WTC11 (cell line): ENCODE measurements around the gene LGR4. TPM values are rescaled to one million over a fixed set of nuclear protein-coding genes. Genes with fewer than 3 reads are reported as not detected.

Experiments
- ATAC-seq: fragments of 200-7000 bp; cut with Tn5 transposase; 2 replicates; pipeline ENCODE4 v1.10.0; 2021; ENCODE audit warnings: mild to moderate bottlenecking, moderate library complexity
- CTCF ChIA-PET: fragments of 300-600 bp; sonication (Branson Sonifier 250); formaldehyde crosslinking; loops from one replicate; lab custom pipeline; 2021; ENCODE audit warnings: antibody characterized with exemption; lab: Charles Lee
- POLR2A ChIA-PET: fragments of 350-600 bp; sonication (Branson Sonifier 250); formaldehyde crosslinking; loops from one replicate; lab custom pipeline; 2021; ENCODE audit warnings: antibody characterized with exemption; lab: Charles Lee
- DNase-seq: peaks from one replicate; pipeline ENCODE4 v3.0.0; 2021; ENCODE audit warnings: low spot score
- H3K27ac Mint-ChIP-seq: 2 replicates; pipeline ENCODE4 v1.8.0; 2021; ENCODE audit warnings: mixed read lengths
- H3K27me3 Mint-ChIP-seq: 2 replicates; pipeline ENCODE4 v1.8.0; 2021; ENCODE audit warnings: low read depth, mild to moderate bottlenecking, moderate library complexity, mixed read lengths
- H3K36me3 Mint-ChIP-seq: 2 replicates; pipeline ENCODE4 v1.8.0; 2021; ENCODE audit warnings: mixed read lengths
- H3K4me1 Mint-ChIP-seq: 2 replicates; pipeline ENCODE4 v1.8.0; 2022; ENCODE audit warnings: mixed read lengths
- H3K4me3 Mint-ChIP-seq: 2 replicates; pipeline ENCODE4 v1.8.0; 2021; ENCODE audit warnings: mild to moderate bottlenecking, moderate library complexity, mixed read lengths
- H3K9me3 Mint-ChIP-seq: 2 replicates; pipeline ENCODE4 v1.8.0; 2021; ENCODE audit warnings: mixed read lengths
- CREM ChIP-seq: sonication (generic); formaldehyde crosslinking; IDR thresholded peaks from 2 replicates; pipeline ENCODE4 v1.8.1; 2022; ENCODE audit warnings: mild to moderate bottlenecking, missing genetic modification reagents, moderate library complexity
- ELF4 ChIP-seq: sonication (generic); formaldehyde crosslinking; IDR thresholded peaks from 2 replicates; pipeline ENCODE4 v1.8.1; 2022; ENCODE audit warnings: low read depth, mild to moderate bottlenecking, moderate library complexity, missing genetic modification reagents
- ERG ChIP-seq: fragments of 250-450 bp; sonication (Bioruptor Pico); IDR thresholded peaks from 2 replicates; pipeline ENCODE4 v1.8.0; 2021; ENCODE audit warnings: mild to moderate bottlenecking
- FOXJ3 ChIP-seq: sonication (generic); formaldehyde crosslinking; IDR thresholded peaks from 2 replicates; pipeline ENCODE4 v1.9.0; 2021; ENCODE audit warnings: missing genetic modification reagents, mild to moderate bottlenecking, borderline replicate concordance
- FOXP4 ChIP-seq: sonication (generic); formaldehyde crosslinking; IDR thresholded peaks from 2 replicates; pipeline ENCODE4 v1.8.0; 2022; ENCODE audit warnings: mild to moderate bottlenecking, missing genetic modification reagents
- MYBL2 ChIP-seq: sonication (generic); formaldehyde crosslinking; IDR thresholded peaks from 2 replicates; pipeline ENCODE4 v1.8.1; 2023; ENCODE audit warnings: mild to moderate bottlenecking, moderate library complexity, missing genetic modification reagents
- NR3C1 ChIP-seq: sonication (generic); formaldehyde crosslinking; conservative IDR thresholded peaks from 2 replicates; pipeline ENCODE4 v1.8.1; 2023; ENCODE audit warnings: low read depth, mild to moderate bottlenecking, missing genetic modification reagents
- RELA ChIP-seq: sonication (generic); formaldehyde crosslinking; IDR thresholded peaks from 2 replicates; pipeline ENCODE4 v1.8.1; 2022; ENCODE audit warnings: missing genetic modification reagents, mild to moderate bottlenecking, borderline replicate concordance
- SMAD3 ChIP-seq: sonication (generic); formaldehyde crosslinking; IDR thresholded peaks from 2 replicates; pipeline ENCODE4 v1.8.0; 2022; ENCODE audit warnings: missing genetic modification reagents, mild to moderate bottlenecking, borderline replicate concordance
- SOX15 ChIP-seq: fragments of 250-450 bp; sonication (Bioruptor Pico); IDR thresholded peaks from 2 replicates; pipeline ENCODE4 v1.9.0; 2021; ENCODE audit warnings: mild to moderate bottlenecking
- STAT6 ChIP-seq: sonication (generic); formaldehyde crosslinking; conservative IDR thresholded peaks from 2 replicates; pipeline ENCODE4 v1.8.1; 2023; ENCODE audit warnings: mild to moderate bottlenecking, low read depth, missing genetic modification reagents, moderate library complexity
- TEAD1 ChIP-seq: sonication (generic); formaldehyde crosslinking; IDR thresholded peaks from 2 replicates; pipeline ENCODE4 v1.8.0; 2022; ENCODE audit warnings: mild to moderate bottlenecking, missing genetic modification reagents
- ZNF138 ChIP-seq: sonication (generic); formaldehyde crosslinking; conservative IDR thresholded peaks from 2 replicates; pipeline ENCODE4 v1.8.1; 2022; ENCODE audit warnings: mild to moderate bottlenecking, moderate library complexity, missing genetic modification reagents
- ZNF232 ChIP-seq: sonication (generic); formaldehyde crosslinking; IDR thresholded peaks from 2 replicates; pipeline ENCODE4 v1.8.0; 2022; ENCODE audit warnings: mild to moderate bottlenecking, missing genetic modification reagents
- ZNF416 ChIP-seq: fragments of 250-450 bp; sonication (Bioruptor Pico); IDR thresholded peaks from 2 replicates; pipeline ENCODE4 v1.9.0; 2021; ENCODE audit warnings: mild to moderate bottlenecking, inconsistent platforms
- ZNF532 ChIP-seq: fragments of 250-450 bp; sonication (Bioruptor Pico); IDR thresholded peaks from 2 replicates; pipeline ENCODE4 v1.9.0; 2021; ENCODE audit warnings: mild to moderate bottlenecking, borderline replicate concordance
- total RNA-seq: library from RNA; stranded (reverse); gene quantifications from 3 replicates; pipeline ENCODE4 v1.2.3, GENCODE V29; 2021
- TF ChIP-seq, protein P1 (sequence below): sonication (generic); formaldehyde crosslinking; IDR thresholded peaks from 2 replicates; pipeline ENCODE4 v1.8.1; 2022; ENCODE audit warnings: mild to moderate bottlenecking, moderate library complexity, missing genetic modification reagents
- TF ChIP-seq, protein P2 (sequence below): sonication (generic); formaldehyde crosslinking; IDR thresholded peaks from 2 replicates; pipeline ENCODE4 v1.8.1; 2022; ENCODE audit warnings: low read depth, missing genetic modification reagents, borderline replicate concordance

LGR4 gene
- total RNA-seq, 1 experiment from 2014 or later: 53.8 TPM

- TF ChIP-seq STAT6 (CRISPR knock-in tag) (no peak), MYBL2 (CRISPR knock-in tag) (no peak), FOXJ3 (CRISPR knock-in tag) (no peak), SMAD3 (CRISPR knock-in tag) (no peak), ELF4 (CRISPR knock-in tag) (no peak), ZNF532 (CRISPR knock-in tag) (no peak), ZNF416 (CRISPR knock-in tag) (no peak), ZNF232 (CRISPR knock-in tag) (no peak)
- TF ChIP-seq, protein P1, sequence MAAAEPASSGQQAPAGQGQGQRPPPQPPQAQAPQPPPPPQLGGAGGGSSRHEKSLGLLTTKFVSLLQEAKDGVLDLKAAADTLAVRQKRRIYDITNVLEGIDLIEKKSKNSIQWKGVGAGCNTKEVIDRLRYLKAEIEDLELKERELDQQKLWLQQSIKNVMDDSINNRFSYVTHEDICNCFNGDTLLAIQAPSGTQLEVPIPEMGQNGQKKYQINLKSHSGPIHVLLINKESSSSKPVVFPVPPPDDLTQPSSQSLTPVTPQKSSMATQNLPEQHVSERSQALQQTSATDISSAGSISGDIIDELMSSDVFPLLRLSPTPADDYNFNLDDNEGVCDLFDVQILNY (CRISPR knock-in tag): no peak
- TF ChIP-seq, protein P2, sequence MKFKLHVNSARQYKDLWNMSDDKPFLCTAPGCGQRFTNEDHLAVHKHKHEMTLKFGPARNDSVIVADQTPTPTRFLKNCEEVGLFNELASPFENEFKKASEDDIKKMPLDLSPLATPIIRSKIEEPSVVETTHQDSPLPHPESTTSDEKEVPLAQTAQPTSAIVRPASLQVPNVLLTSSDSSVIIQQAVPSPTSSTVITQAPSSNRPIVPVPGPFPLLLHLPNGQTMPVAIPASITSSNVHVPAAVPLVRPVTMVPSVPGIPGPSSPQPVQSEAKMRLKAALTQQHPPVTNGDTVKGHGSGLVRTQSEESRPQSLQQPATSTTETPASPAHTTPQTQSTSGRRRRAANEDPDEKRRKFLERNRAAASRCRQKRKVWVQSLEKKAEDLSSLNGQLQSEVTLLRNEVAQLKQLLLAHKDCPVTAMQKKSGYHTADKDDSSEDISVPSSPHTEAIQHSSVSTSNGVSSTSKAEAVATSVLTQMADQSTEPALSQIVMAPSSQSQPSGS (CRISPR knock-in tag): no peak
Observed at GRCh38 chr11:27330633-27331270, 141.8 kb downstream of the LGR4 start (continued).

DNA sequence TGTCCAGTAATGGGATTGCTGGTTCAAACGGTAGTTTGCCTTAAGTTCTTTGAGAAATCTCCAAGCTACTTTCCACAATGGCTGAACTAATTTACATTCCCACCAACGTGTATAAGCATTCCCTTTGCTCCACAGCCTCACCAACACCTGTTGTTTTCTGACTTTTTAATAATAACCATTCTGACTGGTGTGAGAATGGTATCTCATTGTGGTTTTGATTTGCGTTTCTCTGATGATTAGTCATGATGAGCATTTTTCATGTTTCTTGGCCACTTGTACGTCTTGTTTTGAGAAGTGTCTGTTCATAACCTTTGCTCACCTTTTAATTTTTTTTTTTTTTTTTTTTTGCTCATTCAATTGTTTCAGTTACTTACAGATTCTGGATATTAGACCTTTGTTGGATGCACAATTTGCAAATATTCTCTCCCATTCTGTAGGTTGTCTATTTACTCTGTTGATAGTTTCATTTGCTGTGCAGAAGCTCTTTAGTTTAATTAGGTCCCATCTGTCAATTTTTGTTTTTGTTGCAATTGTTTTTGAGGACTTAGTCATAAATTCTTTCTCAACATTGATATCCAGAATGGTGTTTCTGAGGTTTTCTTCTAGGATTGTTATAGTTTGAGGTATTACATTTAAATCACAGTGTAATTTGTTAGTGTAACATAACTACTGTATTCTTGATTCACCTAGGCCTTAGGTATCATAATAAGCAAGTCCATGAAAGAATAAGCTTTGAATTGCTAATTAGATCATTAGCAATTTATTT lies 142.5 kb downstream of the LGR4 start:
- Mint-ChIP-seq H3K36me3 (peaks cover 18% of the 10 kb centered on the region), H3K27me3 (no peaks in the 10 kb centered on the region), H3K4me1 (peaks cover 40% of the 10 kb centered on the region), H3K9me3 (peaks cover 14% of the 10 kb centered on the region), H3K27ac (peak overlapping the region; percentile 85; the same call in 1 of the 2 replicates), H3K4me3 (no peak overlapping the region)
- ATAC-seq: no peak
- ChIA-PET POLR2A (interaction anchor here (0.6 to 0.7 kb wide), 3 partner anchors 13 to 159 kb away, joined by 3 to 8 read pairs (median 5); no protein-coding TSS in a partner anchor), CTCF (no interaction called here)
- DNase-seq: no peak
- no peak for TF ChIP-seq TEAD1 (CRISPR knock-in tag)

DNA sequence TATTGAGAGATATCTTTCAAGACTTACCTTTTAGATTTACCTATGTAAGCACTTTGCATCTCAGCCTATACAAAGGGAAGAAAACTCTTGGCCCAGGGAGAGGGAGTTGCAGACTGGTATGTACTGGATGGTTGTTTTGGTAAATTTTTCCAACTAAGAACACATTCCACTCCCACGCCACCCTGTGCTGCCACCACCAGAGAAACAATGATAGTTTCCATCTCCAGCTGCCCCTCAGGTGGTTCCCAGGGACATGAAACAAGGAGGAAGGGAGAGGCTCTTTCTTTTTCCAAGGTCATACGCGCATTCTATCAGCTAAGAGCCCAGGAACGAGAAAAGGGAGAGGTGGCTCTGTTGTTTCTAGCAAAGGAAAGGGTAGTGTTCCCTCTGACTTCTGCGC lies 144.0 kb downstream of the LGR4 start:
- ChIA-PET POLR2A (no interaction called here), CTCF (interaction anchor here (1.0 to 2.2 kb wide), 3 partner anchors 24 to 157 kb away, joined by 3 to 21 read pairs (median 3); no protein-coding TSS in a partner anchor)
- Mint-ChIP-seq H3K36me3 (peaks cover 18% of the 10 kb centered on the region), H3K4me1 (peaks cover 40% of the 10 kb centered on the region), H3K4me3 (no peak overlapping the region), H3K27me3 (no peaks in the 10 kb centered on the region), H3K9me3 (peaks cover 18% of the 10 kb centered on the region), H3K27ac (peak overlapping the region; percentile 94)
- DNase-seq (peak; percentile 56), ATAC-seq (peak; percentile 90)
- TF ChIP-seq ZNF138 (CRISPR knock-in tag) (no peak), RELA (CRISPR knock-in tag) (no peak), CREM (CRISPR knock-in tag) (no peak), SOX15 (CRISPR knock-in tag) (no peak), ERG (CRISPR knock-in tag) (no peak), FOXP4 (CRISPR knock-in tag) (no peak), NR3C1 (CRISPR knock-in tag) (no peak)
